NB4 (cell line): ENCODE data around the gene CALR3.
A peak's percentile ranks its signal among the peaks of the same experiment; 100 is the strongest.

Experiments used
- DNase-seq: peaks from one replicate; pipeline ENCODE4 v3.0.0; 2010; ENCODE audit warnings: low read depth
- H3K4me3 ChIP-seq: one replicate; pipeline ENCODE4 v1.5.1; 2011; ENCODE audit warnings: mild to moderate bottlenecking, low read depth, low read length, moderate library complexity
- MAX ChIP-seq: IDR thresholded peaks from 2 replicates; pipeline ENCODE4 v1.6.1; 2011; ENCODE audit warnings: low read depth, low read length
- MYC ChIP-seq: IDR thresholded peaks from 2 replicates; pipeline ENCODE4 v1.6.1; 2011; ENCODE audit warnings: low read depth, low read length
- POLR2A ChIP-seq: IDR thresholded peaks from 2 replicates; pipeline ENCODE4 v1.6.1; 2011; ENCODE audit warnings: mild to moderate bottlenecking; ENCODE audit not compliant: insufficient read length; ENCODE audit errors: extremely low read depth
- TF ChIP-seq, protein P1 (sequence below): IDR thresholded peaks from one replicate; pipeline ENCODE4 v1.5.1; 2012; ENCODE audit warnings: low read depth, low read length

CALR3 gene

GRCh38 chr19:16460454-16460853 is 35.5 kb downstream of the CALR3 start:
- DNase-seq: no peak
- no peak for TF ChIP-seq MAX
- no peak for TF ChIP-seq POLR2A
- TF ChIP-seq MYC: no peak
- TF ChIP-seq, protein P1, sequence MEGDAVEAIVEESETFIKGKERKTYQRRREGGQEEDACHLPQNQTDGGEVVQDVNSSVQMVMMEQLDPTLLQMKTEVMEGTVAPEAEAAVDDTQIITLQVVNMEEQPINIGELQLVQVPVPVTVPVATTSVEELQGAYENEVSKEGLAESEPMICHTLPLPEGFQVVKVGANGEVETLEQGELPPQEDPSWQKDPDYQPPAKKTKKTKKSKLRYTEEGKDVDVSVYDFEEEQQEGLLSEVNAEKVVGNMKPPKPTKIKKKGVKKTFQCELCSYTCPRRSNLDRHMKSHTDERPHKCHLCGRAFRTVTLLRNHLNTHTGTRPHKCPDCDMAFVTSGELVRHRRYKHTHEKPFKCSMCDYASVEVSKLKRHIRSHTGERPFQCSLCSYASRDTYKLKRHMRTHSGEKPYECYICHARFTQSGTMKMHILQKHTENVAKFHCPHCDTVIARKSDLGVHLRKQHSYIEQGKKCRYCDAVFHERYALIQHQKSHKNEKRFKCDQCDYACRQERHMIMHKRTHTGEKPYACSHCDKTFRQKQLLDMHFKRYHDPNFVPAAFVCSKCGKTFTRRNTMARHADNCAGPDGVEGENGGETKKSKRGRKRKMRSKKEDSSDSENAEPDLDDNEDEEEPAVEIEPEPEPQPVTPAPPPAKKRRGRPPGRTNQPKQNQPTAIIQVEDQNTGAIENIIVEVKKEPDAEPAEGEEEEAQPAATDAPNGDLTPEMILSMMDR: no peak

DNA sequence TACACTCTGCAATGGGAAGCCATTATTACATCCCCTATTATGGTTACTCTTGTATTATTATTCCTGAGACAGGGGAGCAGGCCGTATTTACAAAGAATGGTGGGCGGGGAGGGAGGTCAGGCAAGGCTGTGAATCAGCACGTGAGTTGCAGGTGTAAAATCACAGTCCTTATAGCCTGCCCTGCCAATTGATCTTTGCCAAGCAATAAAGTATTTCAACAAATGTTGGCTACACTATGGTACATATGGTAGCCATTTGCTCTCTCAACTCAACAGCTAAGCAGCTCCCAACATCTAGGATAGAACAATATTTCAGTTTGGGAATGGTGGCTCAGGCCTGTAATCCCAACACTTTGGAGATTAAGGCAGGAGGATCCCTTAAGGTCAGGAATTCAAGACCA is 36.3 kb downstream of the CALR3 start:
- H3K4me3 ChIP-seq: no peak overlapping the region
- no peak for DNase-seq
- no peak for TF ChIP-seq POLR2A
- TF ChIP-seq MAX: no peak

More at GRCh38 chr19:16460454-16460853, 35.5 kb downstream of the CALR3 start:
- no peak overlapping the region for H3K4me3 ChIP-seq

DNA sequence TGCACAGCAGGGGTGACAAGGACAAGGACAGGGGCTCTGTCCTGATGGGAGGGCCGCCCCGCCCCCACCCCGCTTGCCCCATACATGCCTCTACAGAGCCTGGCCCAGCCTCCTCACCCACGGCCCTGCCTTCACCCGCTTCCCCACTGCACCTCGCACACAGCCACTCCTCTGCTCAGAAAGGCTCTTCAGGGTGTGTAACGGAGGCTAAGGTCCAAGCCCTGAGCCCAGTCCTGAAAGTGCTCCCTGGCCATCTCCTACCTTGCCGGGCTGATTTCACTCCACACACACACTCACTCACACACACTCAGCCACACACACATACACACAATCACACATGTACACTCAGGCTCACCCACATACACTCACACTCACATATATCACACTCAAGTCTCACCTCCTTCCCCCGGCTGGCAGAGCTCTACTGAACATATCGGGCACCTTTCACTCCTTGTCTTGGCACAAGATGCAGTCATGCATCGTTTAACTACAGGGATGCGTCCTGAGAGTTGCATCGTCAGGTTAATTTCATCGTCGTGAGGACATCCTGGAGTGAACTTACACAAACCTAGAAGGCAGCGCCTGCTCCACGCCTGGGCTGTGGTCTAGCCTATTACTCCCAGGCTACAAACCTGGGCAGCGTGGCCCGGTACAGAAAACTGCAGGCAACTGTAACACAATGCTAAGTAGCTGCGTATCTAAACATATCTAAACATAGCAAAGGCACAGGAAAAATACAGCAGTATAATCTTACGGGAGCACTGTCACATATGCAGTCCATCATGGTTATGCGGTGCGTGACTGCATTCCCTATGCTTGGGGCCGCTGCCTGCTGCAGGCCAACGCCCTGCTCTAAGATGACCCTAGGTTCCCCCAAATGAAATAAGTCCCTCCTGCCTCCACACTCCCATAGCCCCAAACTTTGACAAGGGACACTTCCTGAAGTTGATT is 37.3 kb downstream of the CALR3 start:
- no peak overlapping the region for H3K4me3 ChIP-seq
- TF ChIP-seq POLR2A (no peak), MAX (no peak), MYC (no peak)
- TF ChIP-seq, protein P1: no peak
- DNase-seq: no peak

GRCh38 chr19:16457954-16458331 is 38.0 kb downstream of the CALR3 start:
- no peak for DNase-seq
- TF ChIP-seq MAX (no peak), POLR2A (no peak), MYC (no peak)
- TF ChIP-seq, protein P1: no peak
- no peak overlapping the region for H3K4me3 ChIP-seq

DNA sequence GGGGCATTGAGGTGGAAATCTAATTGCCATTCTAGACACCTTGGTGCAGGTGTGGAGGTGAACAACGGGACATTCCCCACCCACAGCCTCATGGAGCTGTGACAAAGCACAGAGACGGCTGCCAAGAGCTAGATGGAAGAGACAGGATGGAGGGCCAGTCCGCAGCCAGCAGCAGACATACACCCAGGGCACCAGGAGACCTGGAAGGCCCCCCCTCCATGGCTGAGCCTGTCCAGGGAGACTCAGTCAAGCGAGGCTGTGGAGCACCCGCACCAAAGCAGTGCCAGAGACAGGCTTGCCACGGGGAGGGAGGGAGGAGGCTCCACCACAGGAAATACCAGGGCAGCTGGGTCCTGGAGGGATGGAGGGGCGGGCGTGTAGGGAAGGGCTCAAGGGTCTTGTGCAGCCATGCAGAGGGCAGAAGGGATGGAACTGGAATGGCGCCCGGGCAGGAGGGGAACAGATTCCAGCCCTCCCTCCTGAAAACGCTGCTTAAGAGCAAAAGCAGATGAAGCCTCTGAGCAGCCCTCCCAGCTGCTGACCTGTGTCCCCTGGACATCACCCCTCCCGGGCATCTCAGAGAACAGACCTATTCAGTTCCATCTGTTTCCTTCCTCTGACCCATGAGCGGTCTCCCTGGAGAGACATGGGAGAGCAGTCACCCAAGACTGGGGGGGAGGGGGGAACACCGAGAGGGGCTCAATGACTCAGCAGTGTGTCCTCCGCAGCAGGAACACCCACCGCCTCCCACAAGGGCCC is 38.6 kb downstream of the CALR3 start:
- peak; percentile 37 for DNase-seq
- no peak for TF ChIP-seq MYC
- no peak overlapping the region for H3K4me3 ChIP-seq

DNA sequence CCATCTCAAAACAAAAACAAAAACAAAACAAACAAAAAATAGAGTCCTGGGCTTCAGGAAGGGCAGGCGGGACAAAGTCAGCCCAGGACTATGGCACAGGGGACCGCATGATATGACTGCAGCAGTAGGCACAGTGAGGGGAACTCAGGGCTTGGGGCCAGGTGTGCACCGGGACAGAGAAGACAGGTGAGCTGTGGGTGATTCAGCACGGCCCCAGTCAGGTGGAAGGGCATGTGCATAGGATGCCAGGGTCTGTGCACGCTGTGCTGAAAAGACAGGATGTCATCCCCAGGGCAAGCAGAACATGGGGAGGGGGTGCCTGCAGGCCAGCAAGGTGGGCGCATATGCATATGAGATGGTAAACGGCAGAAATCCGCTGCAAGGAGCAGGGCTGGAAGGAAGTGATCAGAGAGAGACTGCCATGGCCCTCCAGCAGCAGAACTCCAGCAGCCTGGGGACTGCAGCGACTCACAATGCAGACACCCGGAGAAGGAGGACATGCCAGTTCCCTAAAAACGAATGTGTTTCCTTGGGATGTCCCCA is 39.2 kb downstream of the CALR3 start:
- no peak for DNase-seq
- no peak overlapping the region for H3K4me3 ChIP-seq
- TF ChIP-seq MYC: no peak
- no peak for TF ChIP-seq POLR2A
- no peak for TF ChIP-seq MAX
- TF ChIP-seq, protein P1: no peak
